GM15510 (cell line): ENCODE data around the gene CD53.

Experiments
- POLR2A ChIP-seq: IDR thresholded peaks from 3 replicates; pipeline ENCODE4 v1.6.1; 2011; ENCODE audit warnings: borderline replicate concordance; ENCODE audit not compliant: insufficient read length; ENCODE audit errors: extremely low read depth

The CD53 gene

GRCh38 chr1:110872745-110873720 lies at the start of gene CD53:
TSS of gene CD53 (plus strand) at chr1:110873148. CDS start at chr1:110891409, 18,261 bp downstream.
- peak; percentile 60 for TF ChIP-seq POLR2A

GRCh38 chr1:110824192-110824591 lies 48.8 kb upstream of the CD53 start:
- no peak for TF ChIP-seq POLR2A

GRCh38 chr1:110829955-110830553 lies 42.9 kb upstream of the CD53 start:
- TF ChIP-seq POLR2A = no peak

GRCh38 chr1:110846861-110847260 lies 26.1 kb upstream of the CD53 start:
- TF ChIP-seq POLR2A = no peak

GRCh38 chr1:110850145-110850544 lies 22.8 kb upstream of the CD53 start:
- TF ChIP-seq POLR2A = no peak

- no peak for TF ChIP-seq POLR2A
Measured at GRCh38 chr1:110850627-110851026, 22.3 kb upstream of the CD53 start.

GRCh38 chr1:110853135-110853534 lies 19.8 kb upstream of the CD53 start:
- TF ChIP-seq POLR2A = no peak

- no peak for TF ChIP-seq POLR2A
Measured at GRCh38 chr1:110856410-110856809, 16.5 kb upstream of the CD53 start.

- TF ChIP-seq POLR2A = no peak
Measured at GRCh38 chr1:110857964-110858948, 14.7 kb upstream of the CD53 start.

GRCh38 chr1:110859062-110859461 lies 13.9 kb upstream of the CD53 start:
- TF ChIP-seq POLR2A = no peak

- no peak for TF ChIP-seq POLR2A
Measured at GRCh38 chr1:110860174-110860573, 12.8 kb upstream of the CD53 start.

GRCh38 chr1:110864287-110864686 lies 8.7 kb upstream of the CD53 start:
- no peak for TF ChIP-seq POLR2A

GRCh38 chr1:110870721-110871388 lies 2.1 kb upstream of the CD53 start:
- TF ChIP-seq POLR2A = no peak

- TF ChIP-seq POLR2A = no peak
Measured at GRCh38 chr1:110872366-110872744, 593 bp upstream of the CD53 start.
